HG03097 (cell line): ENCODE measurements around the gene CAPNS1.
"Not testable (repeated sequence)": the region's sequence is repeated elsewhere in the genome, so short reads cannot be mapped to it uniquely, and the experiment has no call there.

Source experiments
- ATAC-seq: cut with Tn5 transposase; IDR thresholded peaks from one replicate; pipeline ENCODE4 v1.9.1; 2021; ENCODE audit not compliant: unreplicated experiment, low FRiP score

Gene CAPNS1

DNA sequence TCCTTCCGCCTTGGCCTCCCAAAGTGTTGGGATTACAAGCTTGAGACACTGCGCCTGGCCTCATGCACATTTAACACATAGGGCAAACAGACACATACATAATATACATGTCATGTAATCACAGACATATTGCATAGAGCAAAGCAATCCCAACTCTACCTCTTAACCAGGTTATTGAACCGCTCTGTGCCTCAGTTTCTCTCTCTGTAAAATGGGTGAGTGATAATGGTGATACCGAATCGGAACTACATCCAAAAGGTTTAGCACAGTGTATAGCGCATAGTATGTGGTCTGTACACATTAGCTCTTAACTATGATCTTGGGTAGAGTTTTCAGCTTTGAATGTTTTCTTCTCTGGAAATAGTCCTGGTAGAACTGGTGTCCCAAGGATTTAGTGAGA, 4.8 kb downstream of the CAPNS1 start:
- no peak for ATAC-seq

DNA sequence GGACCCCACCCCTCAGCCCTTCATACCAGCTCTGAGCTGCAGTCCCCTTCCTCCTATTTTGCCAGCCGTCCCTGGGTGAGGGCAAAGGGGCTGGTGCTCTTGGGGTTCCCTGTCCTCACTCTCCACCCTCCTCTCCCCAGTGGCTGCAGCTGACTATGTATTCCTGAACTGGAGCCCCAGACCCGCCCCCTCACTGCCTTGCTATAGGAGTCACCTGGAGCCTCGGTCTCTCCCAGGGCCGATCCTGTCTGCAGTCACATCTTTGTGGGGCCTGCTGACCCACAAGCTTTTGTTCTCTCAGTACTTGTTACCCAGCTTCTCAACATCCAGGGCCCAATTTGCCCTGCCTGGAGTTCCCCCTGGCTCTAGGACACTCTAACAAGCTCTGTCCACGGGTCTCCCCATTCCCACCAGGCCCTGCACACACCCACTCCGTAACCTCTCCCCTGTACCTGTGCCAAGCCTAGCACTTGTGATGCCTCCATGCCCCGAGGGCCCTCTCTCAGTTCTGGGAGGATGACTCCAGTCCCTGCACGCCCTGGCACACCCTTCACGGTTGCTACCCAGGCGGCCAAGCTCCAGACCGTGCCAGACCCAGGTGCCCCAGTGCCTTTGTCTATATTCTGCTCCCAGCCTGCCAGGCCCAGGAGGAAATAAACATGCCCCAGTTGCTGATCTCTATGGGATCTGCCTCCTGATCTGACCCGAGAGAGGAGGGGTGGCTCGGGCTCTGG, 10.0 kb downstream of the CAPNS1 start:
- no peak for ATAC-seq

DNA sequence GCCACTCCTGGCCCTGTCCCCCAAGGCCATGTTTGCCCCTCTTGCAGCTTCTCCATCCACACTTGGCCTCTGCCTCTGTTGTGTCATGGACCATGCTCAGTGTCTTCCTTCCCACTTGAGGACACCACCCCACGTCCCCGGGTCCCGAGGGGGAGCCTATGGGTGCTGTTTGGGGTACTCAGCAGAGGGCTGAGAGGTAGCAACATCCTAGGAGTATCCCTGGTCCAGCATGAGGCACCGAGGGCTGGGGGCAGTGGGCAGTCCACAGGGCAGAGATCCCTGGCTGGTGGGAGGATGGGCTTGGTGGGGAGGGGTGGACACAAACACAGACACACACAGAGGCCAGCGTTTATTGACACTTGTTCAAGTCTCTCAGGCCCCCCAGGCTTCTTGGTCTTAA, 10.7 kb downstream of the CAPNS1 start:
- no peak for ATAC-seq

DNA sequence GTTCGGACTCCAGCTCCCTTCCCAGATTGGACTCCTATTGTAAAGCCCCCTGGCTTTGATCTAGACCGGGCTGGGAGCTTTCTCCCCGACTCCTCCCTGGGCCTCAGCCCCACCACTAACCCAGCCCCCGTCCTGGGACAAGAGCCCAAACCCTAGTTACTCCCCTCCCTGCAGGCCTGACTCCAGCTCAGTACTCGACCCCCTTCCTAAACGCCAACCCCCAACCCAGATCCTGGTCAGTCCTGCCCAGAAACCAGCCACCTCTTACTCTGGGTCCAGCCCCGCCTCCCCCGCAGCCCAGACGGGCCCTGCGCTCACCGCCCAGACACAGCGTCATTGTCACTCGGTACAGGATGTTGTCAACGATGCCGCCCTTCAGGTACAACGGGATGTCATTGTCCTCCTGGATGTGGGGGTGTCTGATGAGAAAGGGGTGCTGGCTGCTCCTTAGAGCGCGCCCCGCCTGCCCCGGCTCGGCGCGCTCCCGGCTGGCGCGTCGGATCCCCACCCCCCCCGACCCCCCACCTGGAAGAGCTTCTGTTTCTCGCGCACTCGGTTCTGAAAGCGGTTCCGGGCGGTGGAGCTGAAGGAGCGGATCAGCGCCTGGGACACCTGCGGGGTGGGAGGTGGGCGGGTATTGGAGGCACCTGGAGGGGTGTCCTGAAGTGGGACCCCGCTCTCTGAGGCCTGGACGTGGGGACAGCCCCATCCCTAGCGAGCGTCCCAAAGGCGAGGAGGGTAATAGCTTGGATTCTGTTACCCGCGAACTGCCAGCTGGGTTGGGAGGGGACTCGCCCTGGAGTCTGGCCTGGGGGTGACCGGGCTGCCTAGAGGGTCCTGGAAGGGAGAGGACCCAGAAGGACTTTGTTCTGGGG, 11.5 kb downstream of the CAPNS1 start:
- ATAC-seq, result no peak

DNA sequence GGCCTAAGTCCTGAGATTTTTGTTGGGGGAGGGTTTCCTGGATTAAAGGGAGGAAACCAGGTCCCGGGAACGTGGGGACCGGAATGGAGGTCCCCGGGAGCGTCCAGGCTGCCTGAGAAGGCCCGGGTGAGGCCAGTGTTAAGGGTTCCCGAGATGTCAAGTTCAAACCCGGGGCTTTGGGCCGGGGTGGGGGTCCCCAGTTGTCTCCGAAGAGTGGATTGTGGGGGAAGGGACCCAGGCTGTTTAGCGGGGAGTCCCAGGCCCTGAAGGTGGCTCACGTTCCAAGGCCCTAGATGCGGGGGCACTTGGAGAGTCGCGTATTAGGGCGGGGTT, 12.1 kb downstream of the CAPNS1 start:
- no peak for ATAC-seq

DNA sequence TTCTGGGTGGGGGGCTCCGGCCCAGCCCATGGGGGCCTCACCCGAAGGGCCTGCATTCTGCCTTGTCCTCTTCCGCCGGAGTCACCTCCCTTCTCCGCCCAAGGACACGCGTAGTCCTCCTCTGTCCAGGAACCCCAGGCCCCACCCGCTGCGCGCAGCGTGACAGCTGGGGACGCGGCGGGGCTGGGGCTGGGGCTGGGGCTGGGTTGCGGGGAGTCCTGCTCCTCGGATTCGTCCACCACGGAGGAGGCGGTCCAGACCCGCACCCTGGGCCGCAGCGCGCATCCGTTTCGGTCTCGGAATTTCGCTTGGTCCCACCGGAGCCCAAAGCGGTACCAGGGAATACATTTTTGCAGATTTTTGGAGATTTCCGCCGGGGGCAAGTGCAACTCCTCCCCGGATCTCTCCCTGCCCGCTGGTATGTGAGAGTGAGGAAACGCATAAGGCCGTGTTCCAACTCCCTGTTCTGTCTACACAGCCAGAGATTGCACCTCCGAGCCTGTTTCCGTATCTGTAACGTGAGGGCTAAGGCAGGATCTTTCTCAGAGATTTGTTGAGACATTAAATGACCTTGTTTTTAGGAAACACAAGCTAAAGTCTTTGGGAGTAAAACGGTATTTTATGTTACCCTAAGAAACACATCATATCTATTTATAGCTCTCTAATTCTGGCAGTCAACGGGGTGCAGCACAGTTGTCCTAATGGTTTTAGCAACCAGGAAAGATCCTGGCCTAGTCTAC, 12.7 kb downstream of the CAPNS1 start, which contains the start of gene COX7A1:
Gene COX7A1, minus strand, starts transcription at position 96 of the 740 bp plus-strand sequence. Its CDS starts 40 bp downstream, at position 56.
- no peak for ATAC-seq

DNA sequence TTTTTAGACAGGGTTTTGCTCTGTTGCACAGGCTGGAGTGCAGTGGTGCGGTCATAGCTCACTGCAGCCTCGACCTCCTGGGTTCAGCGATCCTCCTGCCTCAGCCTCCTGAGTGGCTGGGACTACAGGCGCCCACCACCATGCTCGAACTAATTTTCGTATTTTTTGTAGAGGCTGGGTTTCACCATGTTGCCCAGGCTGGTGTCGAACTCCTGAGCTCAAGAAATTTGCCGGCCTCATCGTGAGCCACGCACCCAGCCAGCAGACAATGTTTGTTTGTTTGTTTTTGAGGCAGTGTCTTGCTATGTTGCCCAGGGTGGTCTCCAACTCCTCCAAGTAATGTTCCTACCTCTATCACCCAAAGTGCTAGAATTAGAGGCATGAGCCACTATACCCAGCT, 13.3 kb downstream of the CAPNS1 start:
- no peak for ATAC-seq

DNA sequence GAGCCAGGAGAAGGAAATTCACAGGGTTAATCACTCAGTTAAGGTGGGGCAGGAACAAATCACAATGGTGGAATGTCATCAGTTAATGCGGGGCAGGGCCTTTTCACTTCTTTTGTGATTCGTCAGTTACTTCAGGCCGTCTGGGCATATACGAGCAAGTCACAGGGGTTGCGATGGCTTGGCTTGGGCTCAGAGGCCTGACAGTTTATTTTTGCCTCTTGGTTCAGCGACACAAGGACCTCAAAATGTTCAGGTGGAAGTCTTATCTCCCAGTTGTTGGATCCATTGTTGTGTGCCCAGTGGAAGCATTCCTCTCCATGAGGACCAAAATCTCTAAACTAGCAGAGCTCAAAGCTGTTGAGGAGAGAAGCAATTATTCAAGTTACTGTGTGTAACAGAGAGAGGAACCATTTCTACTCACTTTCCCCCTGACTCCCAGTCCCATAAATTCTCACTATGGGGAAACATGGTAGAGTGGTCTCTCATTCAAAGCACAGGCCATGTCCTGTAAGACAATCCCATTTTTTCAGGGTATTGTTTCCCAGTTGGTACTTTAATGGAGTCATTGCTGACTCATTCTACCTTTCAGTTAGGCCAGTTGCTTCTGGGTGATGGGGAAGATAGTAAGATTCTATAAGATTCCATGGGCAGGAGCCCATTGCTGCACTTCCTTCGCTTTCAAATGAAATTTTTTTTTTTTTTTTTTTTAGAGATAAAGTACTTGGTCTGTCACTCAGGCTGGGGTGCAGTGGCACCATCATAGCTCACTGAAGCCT, 21.1 kb downstream of the CAPNS1 start:
- no peak for ATAC-seq

DNA sequence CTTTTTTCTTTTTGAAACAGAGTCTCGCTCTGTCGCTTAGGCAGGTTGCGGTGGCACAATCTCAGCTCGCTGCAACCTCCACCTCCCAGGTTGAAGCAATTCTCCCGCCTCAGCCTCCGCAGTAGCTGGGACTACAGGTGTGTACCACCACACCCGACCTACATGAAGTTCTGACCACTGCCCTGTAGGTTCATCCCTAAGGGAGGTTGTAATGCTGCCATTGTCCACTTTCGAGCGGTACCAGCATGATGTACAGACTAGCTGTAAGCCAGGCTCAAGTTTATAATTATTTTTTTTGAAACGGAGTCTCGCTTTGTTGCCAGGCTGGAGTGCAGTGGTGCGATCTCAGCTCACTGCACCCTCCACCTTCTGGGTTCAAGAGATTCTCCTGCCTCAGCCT, 23.9 kb downstream of the CAPNS1 start:
- no peak for ATAC-seq

DNA sequence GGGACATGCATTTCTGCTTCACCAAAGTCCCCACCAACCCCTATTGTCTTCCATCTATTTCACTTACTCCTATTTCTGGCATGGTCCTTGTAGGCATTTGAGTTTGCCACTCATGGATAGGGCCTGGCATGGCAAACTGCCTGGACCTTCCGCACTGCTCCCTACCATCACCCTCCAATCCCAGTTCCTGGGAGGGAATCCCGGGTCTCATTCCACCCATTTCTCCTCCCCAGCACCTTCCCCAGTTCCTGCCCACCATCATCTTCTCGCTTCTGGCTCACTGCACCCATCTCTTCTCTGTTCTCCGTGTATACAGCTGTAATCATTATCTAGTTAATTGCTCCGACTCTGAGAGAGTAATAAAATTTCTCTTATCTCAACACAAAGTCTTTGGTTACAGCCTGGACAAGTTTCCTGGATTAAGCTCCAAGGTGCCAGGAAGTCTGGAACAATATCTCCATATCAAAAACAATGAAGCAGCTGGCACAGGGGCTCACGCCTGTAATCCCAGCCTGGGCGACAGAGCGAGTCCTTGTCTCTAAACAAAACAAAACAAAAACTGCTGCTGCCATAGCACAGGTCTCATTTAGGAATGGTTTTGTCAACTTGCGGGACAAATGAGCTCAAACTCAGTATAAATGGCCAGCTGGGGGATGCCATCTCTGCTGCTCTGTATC, 29.4 kb downstream of the CAPNS1 start:
- ATAC-seq, result no peak

DNA sequence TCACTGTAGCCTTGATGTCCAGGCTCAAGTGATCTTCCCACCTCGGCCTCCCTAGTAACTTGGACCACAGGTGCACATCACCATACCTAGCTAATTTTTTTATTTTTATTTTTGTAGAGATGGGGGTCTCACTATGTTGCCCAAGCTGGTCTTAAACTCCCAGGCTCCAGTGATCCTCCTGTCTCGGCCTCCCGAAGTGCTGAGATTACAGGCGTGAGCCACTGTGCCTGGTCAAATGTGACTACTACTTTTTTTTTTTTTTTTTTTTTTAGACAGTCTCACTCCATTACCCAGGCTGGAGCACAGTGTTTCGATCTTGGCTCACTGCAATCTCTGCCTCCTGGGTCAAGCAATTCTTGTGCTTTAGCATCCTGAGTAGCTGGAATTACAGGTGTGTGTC, 33.0 kb downstream of the CAPNS1 start:
- ATAC-seq, result no peak

DNA sequence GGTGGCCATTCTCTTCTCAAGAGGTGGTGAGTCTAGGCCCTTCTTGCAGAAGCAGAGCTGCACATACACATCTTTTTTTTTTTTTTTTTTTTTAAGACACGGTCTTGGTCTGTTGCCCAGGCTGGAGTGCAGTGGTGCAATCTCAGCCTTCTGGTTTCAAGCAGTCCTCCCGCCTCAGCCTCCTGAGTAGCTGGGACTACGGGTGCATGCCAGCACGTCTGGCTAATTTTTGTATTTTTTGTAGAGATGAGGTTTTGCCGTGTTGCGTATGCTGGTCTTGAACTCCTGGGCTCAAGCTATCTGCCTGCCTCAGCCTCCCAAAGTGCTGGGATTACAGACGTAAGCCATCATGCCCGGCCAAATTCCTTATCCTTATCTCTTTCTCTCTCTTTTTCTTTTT, 34.0 kb downstream of the CAPNS1 start:
- ATAC-seq, result not testable (repeated sequence)

DNA sequence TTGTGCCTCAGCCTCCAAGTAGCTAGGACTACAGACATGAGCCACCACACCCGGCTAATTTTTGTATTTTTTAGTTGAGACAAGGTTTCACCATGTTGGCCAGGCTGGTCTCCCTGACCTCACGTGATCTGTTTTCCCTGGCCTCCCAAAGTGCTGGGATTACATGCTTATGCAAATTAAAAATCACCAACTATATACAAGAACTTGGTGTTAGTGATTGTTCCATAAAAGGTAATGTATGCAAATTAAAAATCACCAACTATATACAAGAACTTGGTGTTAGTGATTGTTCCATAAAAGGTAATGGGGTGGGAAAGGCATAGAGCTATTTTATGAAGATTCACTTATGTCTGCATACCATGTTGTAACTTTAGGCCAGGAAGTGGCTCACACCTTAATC, 39.2 kb downstream of the CAPNS1 start:
- ATAC-seq, result not testable (repeated sequence)

DNA sequence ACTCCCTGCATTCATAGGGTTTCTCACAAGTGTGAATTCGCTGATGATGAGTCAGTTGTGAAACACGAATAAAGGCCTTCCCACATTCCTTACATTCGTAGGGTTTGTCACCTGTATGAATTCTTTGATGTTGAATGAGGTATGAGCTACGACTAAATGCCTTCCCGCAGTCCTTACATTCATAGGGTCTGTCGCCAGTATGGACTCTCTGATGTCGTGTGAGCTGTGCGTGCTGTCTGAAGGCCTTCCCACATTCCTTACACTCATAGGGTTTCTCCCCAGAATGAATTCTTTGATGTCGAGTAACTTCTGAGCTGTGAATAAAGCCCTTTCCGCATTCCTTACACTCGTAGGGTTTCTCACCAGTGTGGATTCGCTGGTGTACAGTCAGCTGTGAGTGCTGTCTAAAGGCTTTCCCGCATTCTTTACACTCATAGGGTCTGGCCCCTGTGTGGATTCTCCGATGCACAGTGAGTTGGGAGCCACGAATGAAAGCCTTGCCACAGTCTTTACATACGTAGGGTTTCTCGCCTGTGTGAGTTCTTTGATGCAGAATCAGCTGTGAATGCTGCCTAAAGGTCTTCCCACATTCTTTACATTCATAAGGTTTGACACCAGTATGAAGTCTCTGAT, 42.9 kb downstream of the CAPNS1 start:
- no peak for ATAC-seq

DNA sequence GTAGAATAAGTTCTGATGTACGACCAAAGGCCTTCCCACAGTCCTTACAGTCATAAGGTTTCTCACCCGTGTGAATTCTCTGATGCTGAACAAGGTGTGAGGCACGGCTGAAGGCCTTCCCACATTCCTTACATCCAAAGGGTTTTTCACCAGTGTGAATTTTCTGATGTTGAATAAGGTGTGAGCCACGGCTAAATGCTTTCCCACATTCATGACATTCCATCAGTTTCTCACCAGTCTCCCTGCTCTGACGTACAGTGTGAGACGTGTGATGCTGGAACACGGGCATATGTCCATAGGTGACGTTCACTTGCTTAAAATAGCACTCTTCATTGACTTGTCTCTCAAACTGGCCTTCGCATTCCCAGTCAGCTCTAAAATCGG, 43.4 kb downstream of the CAPNS1 start:
- no peak for ATAC-seq

DNA sequence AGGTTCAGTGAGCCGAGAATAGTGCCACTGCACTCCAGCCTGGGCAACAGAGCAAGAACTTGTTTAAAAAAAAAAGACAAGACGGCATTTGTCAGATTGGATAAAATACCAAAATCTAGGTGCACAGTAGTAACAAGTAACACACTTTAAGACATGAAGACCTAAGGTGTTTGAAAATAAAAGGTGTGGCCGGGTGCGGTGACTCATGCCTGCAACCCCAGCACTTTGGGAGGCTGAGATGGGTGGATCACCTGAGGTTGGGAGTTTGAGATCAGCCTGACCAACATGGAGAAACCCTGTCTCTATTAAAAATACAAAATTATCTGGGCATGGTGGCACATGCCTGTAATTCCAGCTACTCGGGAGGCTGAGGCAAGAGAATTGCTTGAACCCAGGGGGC, 46.9 kb downstream of the CAPNS1 start:
- not testable (repeated sequence) for ATAC-seq

DNA sequence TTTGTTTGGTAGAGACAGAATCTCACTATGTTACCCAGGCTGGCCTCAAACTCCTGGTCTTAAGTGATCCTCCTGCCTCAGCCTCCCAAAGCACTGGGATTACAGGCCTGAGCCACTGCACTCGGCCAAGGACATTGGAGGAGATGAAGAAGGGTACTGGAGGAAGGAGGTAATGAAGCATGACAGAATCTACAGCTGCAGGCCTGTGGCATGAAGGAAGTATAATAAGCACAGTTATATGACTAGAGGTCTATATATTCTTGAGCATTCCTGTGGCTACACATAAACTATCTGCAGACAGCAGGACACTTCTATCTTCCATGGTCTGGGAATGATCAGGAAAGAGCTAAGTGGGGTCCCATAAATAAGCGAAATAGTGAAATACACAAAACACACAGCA, 56.4 kb downstream of the CAPNS1 start:
- no peak for ATAC-seq

DNA sequence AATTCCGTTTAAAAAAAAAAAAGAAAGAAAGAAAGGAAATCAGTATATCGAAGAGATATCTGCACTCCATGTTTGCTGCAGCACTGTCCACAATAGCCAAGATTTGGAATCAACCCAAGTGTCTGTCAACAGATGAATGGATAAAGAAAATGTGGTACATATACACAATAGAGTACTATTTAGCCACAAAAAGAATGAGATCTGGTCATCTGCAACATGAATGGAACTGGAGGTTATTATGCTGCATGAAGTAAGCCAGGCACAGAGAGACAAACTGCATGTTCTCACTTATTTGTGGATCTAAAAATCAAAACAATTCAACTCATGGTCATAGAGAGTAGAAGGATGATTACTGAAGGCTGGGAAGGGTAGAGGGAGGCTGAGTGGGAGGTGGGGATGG, 58.3 kb downstream of the CAPNS1 start:
- no peak for ATAC-seq
